Tracheal epithelial cell (primary cell): ENCODE data around the gene RGS4. TPM values are rescaled to one million over a fixed set of nuclear protein-coding genes. Genes with fewer than 3 reads are reported as not detected.

Source experiments
- total RNA-seq: library from RNA; depleted of rRNA; stranded (reverse); fragments of >200 nt; gene quantifications from 2 replicates; pipeline ENCODE4 v1.2.1, GENCODE V29; 2014

Gene RGS4
- total RNA-seq, result 0.21 and 1.2 TPM in 2 replicates

DNA sequence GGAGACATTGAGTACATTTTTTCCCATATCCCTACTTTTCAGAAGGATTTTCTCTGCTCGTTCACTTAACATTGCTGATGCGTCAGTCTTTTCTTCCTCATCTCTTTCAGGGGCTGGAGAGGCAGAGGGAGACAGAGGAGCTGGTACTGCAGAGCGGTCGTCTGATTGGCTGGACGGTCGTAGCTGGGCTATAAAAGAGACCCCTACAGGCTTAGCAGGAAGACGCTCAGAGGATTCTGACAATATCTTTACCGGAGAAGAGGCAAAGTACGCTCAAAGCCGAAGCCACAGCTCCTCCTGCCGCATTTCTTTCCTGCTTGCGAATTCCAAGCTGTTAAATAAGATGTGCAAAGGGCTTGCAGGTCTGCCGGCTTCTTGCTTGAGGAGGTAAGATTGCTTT, at the start of gene RGS4:
RGS4 (plus strand) TSS at position 220 of the 400 bp plus-strand sequence; CDS start at position 344, 124 bp downstream.

Other genes starting within 250 kb of the RGS4 start
- not detected in 2 replicates for gene CCDC190, start 208.2 kb upstream of the RGS4 start, total RNA-seq
- gene RGS5, start 133.6 kb downstream of the RGS4 start, total RNA-seq, result 3.2 and 4.1 TPM in 2 replicates